CD1c-positive myeloid dendritic cell (primary cell): ENCODE measurements around the gene SLC15A1.
"Not testable (repeated sequence)": the region's sequence is repeated elsewhere in the genome, so short reads cannot be mapped to it uniquely, and the experiment has no call there.

Experiments
- DNase-seq: peaks from one replicate; pipeline ENCODE4 v3.0.0-alpha.2; 2016; ENCODE audit errors: extremely low spot score

SLC15A1 gene

DNA sequence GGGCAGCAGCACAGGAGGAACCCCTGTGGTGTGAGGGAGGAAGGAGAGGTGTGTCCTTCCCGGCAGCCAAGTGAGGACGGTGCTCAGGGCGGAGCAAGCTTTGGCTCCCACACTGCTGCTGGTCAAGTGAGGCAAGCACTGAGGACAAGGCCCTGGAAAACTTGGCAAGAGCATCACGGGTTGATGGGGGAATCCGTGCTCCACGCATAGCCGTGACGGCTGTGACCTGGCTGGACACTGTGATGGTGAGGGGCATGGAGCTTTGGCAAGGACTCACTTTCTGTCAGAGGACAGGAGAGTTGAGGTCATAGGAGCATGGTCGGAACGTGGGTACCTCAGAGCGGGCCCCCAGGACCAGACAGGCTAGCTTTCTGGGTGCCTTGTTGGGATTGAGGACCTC, 29.0 kb upstream of the SLC15A1 start:
- DNase-seq: no peak

DNA sequence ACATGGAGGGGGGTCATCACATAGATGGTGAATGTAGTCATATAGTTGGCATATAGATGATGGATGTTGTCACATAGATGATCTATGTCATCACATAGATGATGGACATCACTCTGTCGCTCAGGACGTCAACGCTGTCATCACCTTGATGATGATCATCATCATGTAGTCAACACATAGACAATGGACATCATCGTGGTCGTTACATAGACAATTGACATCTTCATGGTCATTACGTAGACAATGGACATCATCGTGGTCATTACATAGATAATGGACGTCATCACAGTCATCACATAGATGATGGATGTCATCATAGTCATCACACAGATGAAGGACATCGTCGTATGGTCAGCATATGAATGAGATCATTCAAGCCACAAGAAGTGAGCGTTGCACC, 28.6 kb upstream of the SLC15A1 start:
- no peak for DNase-seq

DNA sequence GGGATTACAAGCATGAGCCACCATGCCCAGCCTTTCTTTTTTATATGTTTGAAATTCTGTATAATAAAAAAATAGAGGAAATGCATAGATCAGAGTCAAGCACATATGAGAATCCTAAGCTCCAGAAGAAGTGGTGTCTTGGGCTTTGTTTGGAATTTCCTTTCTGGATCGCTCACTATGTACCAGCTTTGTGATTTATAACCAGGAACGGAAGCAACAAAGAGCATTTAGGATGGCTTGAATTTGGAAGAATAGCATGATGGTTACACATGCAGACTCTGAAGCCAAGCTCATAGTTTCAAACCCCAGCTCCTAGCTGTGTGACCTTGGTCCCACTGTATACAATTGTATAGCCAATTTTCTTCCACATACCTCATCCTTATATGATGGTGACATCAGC, 28.0 kb upstream of the SLC15A1 start:
- no peak for DNase-seq

DNA sequence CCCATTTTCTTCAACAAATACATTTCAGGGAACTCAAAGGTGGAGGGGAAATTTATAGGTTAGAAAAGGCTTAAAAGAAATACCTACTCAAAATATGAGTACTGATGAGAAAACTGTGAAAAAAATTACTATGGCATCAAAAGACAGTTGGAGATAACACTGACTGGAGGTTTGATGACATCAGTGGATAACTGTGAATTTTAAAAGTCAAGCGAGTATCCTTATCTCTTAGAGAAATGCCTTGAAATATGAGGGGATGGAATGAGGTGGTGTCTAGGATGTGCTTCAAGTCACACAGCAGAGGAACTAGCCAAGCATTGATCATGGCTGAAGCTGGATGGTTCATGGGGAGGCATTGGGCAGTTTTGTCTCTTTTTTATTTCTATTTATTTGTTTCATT, 27.2 kb upstream of the SLC15A1 start:
- DNase-seq: no peak

DNA sequence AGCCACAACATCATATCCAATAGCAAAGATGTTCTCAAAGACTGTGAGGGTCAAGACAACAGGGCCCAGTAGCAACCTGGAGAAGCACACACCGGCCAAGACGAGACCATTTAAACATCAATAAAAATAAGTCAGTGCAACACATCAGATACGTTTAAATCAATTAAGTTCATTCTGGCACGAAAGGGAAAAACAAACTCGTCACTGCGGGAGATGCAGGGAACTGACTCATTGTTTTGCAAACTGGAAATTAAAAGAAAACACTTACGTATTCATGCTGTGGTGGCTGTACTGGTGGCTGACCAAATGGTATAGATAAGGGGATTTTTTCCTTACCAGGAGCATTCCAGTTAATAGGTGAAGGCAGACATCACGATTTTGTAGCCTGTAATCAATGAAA, 26.3 kb upstream of the SLC15A1 start:
- DNase-seq: no peak

DNA sequence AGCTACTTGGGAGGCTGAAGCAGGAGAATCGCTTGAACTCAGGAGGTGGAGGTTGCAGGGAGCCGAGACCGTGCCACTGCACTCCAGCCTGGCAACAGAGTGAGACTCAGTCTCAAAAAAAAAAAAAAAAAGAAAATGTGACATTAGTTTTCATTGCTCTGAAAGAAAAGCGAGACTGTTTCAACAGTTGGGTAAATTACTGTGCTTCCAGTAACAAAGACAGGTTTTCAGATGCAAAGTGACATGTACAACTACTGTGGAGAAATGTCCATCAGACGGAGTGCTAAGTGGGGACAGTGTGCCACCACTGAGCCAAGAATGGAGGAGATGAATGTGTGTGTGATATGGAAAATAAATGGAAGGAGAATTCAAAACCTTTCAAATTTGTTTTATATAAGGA, 24.2 kb upstream of the SLC15A1 start:
- no peak for DNase-seq

DNA sequence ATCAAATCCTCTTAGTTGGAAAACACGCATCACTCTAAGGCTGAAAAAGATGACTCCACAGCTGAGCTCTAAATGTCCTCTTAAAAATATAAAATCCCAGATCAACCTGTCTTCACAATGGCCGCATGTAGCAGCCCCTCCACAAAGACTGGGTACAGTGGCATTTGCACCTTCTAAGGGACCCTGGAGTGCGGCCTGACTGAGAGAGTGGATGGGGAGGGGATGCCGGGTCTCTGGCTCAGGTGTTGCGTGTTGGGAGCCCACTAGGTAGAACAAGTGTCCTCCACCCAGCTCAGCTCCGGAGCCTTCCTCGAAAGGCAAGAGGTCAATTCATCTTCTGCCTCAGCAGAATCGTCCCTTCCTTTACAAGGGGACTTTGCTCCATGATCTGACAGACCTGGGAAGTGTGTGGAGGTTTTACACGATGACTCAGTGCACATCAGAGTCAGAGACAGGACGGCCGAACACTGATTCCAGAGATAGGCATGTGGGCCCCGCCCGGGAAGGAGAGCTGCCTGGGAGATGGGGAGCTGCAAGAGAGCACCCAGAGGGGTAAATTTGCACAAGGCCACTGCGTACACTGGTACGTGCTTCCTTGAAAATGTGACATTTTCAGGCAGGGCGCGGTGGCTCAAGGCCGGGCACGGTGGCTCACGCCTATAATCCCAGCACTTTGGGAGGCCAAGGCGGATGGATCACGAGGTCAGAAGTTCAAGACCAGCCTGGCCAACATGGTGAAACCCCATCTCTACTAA, 23.5 kb upstream of the SLC15A1 start:
- no peak for DNase-seq

DNA sequence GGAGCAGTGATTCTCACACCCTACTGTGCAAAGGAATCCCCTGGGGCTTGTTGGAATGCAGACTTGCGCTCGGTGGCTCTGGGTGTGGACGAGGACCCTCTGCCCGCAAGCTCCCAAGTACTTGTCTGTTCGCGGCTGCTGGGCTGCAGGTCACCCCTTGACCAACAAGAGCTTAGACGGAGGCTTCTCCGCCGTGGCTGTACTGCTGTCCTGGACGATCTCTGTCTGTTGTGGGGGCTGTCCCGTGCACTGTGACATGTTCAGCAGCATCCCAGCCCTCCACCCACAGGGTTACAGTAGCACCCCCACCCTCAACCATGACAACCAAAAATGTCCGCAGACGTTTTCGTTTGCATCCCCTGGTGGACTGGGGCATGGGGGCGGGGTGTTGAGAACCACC, 22.9 kb upstream of the SLC15A1 start:
- no peak for DNase-seq

DNA sequence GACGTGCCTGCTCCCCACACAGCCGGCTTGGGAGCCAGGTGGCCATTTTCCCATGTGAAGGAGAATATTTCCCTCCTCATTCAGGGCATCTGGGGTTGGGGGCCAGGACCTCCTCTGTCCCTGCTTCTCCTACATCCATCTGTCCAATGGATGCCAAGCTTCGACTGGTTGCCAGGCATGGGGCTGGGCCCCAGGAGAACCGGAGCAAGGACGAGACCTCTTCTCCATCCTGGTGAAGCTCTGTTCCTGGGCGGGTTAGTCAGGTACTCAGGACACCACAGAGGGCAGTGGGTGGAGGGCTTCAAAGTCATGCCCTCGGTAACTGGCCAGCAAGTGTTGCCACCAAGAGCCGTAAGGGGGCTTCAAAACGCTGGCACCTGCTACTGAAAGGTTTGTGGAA, 22.3 kb upstream of the SLC15A1 start:
- DNase-seq: no peak

DNA sequence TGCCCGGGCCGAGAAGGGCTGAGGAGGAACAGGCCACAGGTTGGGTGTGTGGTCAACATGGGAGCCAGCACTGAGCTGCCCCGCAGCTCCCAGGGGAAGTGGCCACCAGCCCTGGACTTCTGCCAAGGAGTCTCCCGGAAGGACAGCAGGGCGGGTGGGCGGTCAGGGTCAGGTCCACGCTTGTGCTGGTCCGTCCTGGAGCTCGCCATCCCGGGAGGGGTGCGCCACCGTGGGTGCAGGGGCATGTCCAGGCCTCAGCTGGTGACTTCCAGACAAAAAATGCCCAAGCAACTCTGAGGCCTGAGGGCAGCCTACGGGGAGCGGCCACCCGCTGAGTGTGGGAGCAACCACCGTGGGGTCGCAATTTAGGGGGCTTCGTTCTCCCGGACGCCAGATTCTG, 21.4 kb upstream of the SLC15A1 start:
- no peak for DNase-seq

DNA sequence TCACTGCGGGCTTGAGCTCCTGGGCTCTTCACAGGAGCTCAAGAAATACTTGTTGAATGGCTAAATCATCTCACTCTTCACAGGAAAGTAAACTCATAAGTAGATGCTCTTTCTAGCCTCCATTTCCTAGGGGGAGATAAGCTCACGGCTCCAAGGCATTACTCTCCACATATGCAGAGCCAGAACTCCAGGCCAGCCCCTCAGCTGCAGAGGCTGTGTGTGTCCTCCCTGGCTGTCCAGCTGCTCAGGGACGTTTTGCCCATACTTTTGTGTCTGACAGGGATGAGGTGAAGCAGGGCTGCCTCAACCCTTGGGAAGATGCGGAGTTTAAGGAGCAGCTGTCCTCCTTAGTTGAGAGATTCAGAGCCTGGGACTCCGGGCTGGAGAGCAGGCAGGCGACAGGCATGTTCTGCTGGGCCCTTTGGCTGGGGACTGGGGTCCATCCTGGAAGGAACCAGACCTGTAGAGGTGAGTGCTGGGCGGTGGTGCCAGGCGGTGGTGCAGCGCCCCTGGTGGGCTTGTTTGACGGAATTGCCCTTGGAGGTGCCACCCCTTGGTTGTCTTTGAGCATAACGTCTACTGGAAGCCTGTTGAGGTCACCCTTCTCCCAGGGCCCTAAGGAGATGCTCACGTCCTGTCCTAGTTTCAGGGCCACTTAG, 20.5 kb upstream of the SLC15A1 start:
- no peak for DNase-seq

DNA sequence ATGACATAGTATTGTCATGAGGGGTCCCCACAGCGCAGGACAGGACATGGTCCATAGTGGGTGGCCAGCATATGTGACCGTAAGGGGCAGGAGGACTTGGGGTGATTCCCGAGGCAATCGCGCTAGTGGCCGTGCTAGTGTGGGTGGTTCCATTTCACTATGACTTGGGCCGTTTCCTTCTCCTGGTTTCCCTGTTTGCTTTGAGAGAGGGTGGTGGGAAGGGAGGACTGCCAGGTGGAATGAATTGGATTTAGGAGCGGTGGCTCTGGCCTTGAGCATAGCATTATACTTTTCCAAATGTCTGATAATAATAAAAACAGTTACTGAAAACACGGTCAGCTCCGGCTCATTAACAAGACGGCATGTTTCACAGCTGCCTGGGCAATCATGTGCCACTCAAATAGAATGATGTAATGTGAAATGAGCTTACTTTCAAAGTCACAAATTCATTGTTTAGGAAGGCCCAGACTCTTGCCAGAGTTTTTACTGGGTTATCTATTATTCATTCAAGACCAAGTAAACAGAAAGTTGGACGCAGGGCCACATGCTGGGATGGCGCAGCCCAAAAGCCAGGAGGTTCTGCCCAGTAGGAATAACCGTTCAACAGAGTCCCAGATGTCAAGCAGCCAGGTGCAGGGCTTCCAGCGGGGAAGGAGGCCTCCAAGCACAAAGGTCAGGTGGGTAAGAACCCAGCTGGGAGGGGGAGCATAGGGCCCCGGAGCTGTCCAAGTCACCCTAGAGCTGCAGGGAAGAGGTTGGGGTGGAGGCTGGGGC, 19.6 kb upstream of the SLC15A1 start:
- DNase-seq: no peak

DNA sequence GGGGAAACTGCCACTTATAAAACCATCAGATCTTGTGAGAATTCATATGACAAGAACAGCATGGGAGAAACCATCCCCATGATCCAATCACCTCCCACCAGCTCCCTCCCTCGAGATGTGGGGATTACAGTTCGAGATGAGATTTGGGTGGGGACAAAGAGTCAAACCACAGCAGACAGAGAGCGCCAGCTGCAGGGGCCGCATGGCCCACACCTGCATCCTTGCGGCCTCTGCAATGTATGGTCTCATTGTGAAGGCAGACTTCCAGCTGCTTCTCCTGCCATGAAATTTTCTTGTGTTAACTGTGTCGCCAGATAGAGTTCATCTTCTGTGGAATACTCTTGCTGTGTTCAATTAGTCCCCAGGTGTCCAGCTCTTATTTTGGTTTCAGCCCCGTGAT, 17.3 kb upstream of the SLC15A1 start:
- no peak for DNase-seq

DNA sequence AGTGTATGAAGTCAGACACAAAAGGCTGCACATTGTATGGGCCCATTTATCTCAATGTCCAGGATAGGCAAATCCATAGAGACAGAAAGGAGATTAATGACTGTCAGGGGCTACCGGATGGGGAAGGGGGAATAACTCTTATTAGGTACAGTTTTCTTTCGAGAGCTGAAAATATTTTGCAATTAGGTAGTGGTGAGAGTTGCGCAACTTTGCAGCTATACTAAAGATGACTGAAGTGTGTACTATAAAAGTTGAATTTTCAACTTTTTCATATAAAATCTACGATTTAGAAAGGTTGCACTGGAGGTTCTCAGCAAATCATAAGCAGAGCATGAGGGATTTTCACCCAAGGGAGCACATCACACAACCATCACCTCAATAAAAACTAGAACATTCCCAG, 16.1 kb upstream of the SLC15A1 start:
- DNase-seq: no peak

DNA sequence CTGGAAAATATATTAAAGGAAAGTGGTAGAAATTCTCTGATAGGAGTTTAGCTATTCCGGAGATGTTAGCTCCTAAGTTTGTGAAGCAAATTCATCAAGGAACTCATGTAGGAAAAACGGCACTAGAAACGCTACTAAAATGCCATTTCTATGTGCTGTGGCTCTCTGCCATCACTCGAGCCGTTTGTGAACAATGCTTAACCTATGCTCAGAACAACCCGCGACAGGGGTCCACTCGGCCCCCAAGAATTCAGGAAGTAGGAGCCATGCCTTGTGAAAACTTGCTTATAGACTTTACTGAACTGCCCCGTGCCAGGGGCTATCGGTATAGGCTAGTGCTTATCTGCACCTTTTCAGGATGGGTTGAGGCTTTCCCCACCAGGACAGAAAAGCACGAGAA, 14.2 kb upstream of the SLC15A1 start:
- no peak for DNase-seq

DNA sequence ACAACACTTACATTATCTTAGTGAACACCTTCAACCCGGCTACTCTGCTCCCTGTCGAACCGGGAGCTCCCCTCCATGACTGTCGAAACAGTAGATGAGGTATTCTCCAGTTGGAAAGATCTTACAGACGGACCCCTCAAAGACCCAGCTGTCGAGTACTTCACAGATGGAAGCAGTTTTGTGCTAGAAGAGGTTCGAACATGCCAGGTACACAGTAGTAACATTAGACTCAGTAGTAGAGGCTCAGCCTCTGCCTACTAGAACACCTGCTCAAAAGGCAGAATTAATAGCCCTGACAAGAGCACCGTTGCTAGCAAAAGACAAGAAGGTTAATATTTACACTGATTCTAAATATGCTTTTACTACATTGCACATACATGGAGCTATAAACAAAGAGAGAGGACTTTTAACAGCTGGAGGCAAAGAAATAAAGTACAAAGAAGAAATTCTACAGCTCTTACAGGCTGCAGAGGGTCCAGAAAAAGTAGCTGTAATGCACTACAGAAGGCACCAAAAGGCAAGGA, 13.6 kb upstream of the SLC15A1 start:
- DNase-seq: no peak

DNA sequence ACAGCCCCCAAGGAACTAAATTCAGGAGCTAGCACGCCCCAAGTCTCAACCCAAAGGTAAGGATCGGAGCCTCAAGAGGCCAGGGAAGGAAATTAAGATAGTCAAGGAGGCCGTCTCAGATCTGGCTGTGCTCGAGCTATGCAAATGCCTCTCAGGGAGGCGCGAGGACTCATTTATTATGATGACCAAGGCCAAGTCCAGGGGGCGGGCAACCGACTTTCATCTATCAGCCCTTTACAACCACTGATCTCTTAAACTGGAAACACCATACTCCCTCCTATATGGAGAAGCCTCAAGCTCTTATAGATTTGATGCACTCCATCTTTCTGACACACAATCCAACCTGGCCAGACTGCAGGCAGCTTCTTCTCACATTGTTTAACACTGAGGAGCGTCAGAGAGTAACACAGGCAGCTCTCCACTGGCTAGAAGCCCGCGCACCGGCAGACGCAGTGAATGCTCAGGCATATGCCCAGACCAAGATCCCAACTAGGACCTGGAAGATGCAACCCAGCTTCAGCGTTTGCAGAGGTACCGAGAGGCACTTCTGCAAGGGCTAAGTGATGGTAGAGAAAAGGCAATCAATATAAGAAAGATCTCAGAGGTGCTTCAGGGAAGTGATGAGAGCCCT, 9.6 kb upstream of the SLC15A1 start:
- no peak for DNase-seq

DNA sequence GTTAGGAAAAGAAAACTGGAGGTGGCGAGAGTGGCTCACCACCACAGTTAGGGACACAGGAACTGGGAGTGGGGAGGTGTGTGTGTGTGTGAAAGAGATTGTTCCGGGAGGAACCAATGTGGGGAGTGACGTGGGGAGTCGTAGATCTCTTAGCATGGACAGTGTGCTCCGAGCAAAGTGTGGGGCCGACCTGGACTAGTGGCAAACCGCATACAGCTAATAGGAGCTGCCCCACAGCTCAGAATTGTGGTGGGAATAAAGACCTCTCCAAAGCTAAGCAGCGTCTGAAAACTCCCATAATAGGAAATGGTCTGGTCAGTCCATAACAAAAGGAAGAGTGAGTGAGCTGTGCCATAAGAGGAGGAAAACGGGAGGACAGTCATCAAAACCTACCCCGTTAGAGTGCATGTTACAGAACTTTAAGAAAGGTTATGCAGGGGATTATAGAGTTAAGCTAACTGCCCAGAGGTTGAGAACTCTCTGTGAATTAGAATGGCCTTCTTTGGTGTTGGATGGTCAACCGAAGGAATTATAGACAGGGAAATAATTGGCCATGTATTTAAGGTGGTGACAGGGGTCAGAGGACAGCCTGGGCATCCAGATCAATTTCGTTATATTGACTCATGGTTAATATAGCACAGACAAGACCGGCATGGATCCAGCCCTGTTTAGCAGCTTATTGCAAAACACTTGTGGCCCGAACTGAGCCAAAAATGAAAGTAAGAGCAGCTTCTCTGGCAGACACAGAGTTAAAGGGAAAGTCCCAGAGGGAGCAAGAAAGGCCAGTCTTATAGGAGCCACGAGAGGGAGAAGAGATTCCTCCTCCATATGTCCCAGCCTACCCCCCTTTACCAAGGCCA, 8.9 kb upstream of the SLC15A1 start:
- DNase-seq: no peak

DNA sequence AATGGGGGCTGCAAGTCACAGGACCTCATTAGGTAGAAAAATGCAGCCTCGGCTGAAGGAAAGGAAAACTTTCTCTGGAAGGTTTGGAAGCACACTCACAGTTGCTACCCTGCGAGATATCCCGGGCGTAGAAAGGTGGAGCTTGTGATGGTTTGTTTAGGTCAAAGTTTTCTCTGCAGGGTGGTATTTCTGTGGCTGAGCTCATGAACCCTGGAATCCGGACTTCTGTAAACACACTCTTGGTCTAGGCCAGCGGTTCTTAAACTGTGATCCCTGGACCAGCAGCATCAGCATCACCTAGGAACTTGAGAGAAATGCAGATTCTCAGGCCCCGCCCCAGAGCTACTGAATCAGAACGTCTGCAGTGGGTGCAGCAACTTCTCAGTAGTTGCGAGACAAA, 3.3 kb upstream of the SLC15A1 start:
- no peak for DNase-seq

DNA sequence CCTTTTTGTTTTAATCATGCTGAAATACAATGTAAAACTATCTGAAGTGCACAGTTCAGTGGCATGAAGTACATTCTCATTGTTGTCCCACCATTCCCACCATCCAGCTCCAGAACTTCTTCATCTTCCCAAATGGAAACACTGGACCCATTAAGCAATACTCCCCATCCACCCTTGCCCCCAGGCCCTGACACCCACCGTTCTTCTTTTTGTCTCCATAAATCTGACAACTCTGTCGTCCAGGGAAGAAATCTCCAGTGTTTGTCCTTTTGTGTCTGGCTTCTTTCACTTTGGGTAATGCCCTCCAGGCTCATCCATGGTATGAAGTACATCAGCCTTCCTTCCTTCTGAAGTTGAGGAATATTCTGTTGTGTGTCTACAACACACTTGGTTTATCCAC, 2.6 kb upstream of the SLC15A1 start:
- no peak for DNase-seq

DNA sequence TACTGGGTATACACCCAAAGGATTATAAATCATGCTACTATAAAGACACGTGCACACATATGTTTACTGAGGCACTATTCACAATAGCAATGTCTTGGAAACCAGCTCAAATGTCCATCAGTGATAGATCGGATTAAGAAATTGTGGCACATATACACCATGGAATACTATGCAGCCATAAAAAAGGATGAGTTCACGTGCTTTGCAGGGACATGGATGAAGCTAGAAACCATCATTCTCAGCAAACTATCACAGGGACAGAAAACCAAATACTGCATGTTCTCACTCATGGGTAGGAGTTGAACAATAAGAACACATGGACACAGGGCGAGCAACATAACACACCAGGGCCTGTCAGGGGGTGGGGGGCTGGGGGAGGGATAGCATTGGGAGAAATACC, 2.0 kb upstream of the SLC15A1 start:
- DNase-seq: not testable (repeated sequence)
